GM10266 (cell line): Measurements from ENCODE around the gene YBX2.

ENCODE experiments used
- DNase-seq: peaks from one replicate; pipeline ENCODE4 v3.0.0; 2012; ENCODE audit errors: extremely low spot score
- CTCF ChIP-seq: IDR thresholded peaks from 2 replicates; pipeline ENCODE4 v1.5.1; 2012; ENCODE audit warnings: mild to moderate bottlenecking, low read depth; ENCODE audit not compliant: control insufficient read depth, insufficient read depth; ENCODE audit errors: missing control alignments

Gene YBX2

DNA sequence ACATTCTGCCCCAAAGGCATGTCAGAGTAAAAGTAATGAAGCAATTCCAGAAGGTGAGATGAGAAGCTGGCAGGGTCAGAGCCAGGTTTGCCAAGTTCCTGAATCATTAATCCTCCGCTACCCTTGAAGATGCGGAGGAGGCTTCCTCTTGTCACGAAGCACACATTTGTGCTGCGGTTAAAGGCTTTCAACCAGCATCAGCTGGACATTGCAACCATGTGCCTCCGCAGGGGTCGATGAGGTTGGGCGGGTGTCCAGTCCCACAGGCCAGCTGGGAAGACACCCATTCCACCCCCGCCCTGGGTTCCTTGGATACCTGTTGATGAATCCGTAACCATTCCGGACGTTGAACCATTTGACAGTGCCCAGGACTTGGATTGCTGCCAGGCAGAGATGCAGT lies 1.3 kb downstream of the YBX2 start:
- DNase-seq = peak; percentile 23

DNA sequence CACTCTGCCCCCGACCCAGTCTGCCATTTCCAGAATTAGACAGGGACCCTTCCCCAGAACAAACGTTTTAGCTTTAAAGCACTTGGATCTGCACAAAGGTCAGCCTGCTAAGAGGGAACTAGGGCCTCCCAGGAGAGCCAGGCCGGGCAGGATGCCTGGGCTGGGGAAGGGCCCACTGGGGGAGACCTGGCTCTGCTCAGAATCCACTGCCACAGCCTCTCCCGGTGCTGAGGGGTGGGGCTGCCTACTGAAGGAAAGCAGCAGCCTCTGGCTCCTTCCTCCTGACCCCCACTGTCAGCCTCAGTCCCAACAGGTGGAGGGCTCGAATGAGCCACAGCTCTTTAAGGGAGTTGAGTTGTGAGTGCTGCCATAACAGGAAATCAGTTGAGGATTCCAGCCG lies 1.7 kb downstream of the YBX2 start:
- peak; percentile 30 for DNase-seq
- TF ChIP-seq CTCF = no peak

More for the DNA sequence above, 1.3 kb downstream of the YBX2 start:
- no peak for TF ChIP-seq CTCF

- no peak for TF ChIP-seq CTCF
- peak; percentile 19 for DNase-seq
These were observed 2.2 kb downstream of the YBX2 start for GRCh38 chr17:7292194-7292593.

DNA sequence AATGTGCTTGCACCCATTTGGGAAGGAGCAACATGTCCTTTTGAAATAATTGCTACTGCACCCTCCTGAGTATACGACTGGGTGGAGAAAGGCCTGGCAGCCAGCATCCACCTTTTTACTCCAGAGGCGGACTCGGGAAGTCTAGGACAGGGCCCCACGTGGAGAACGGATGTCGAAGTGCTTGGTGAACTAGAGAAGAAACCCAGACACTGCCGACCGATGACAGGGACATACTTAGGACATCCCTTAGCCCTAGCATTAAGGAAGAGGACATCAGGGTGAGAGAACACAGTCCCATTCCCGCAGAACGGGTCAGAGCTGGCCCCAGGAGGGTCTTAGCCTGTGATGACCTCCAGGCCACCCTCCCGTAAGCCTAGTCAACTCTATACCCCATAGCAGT lies 3.8 kb downstream of the YBX2 start:
- TF ChIP-seq CTCF = no peak
- no peak for DNase-seq

DNA sequence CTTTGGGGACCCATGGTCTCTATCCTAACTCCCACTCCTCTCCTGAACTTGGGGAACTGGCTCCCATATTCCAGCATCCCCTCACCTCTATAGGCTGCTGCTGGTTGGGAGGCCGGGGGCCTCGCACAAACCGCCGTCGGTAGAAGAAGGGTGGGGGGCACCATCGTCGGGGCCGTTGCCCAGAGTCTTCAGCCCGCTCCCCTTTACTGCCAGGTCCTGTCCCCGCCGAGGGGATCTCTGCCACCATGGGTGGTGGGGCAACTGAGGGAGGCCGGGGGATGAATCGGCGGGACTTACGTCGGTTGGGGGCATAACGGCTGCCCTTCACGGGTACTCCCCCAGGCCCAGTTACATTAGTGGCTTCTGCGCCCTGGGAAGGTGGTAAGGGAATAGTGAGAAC lies 4.3 kb downstream of the YBX2 start:
- no peak for TF ChIP-seq CTCF
- no peak for DNase-seq

DNA sequence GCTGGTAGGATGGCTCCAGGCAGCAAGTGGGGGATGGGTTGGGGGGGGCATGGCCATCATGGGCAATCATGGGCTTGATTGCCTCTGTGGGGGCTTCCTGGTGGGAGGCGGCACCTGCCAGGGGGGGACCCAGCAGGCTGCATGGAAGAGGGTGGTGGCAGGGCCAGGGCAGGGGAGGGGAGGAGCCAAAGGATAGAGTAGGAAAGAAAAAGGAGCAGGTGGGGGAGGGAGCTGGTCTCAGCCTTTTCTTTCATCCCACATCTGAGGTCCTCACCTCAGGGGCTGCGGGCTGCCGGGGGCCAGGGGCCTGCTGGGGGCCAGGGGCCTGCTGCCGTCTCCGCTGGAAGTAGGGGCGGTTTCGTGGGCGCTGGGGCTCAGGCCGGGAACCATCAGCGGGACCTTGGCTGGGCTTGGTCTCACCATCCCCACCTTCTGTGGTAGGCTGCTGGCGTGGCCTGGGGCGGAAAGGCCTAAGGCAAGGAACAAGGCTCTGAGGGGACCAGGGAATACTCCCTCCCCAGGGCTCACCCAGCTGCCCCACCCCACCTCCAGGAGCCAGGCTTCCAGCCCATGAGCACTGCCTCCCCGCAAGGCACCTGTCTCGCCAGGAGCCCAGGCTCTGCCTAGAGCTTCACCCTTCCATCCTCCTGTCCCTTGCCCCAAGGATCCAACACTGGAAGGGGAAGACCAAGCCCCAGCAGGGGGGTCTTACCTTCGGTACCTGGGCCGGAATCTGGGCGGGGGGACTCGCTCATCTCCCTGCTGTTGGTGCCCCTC lies 5.0 kb downstream of the YBX2 start:
- DNase-seq = peak; percentile 14
- TF ChIP-seq CTCF = no peak

- no peak for TF ChIP-seq CTCF
- no peak for DNase-seq
These were observed 8.8 kb downstream of the YBX2 start for GRCh38 chr17:7285679-7286078.
